Measurements from ENCODE around the gene FOXR1.
A peak's percentile ranks its signal among the peaks of the same experiment; 100 is the strongest.

FOXR1 gene

GRCh38 chr11:119029340-119030028 is 57.9 kb downstream of the FOXR1 start:
- H2AFZ ChIP-seq (ENCODE audit: low read depth, low read length), result no peak overlapping the region

GRCh38 chr11:119030029-119030328 is 58.4 kb downstream of the FOXR1 start:
- ATAC-seq (ENCODE audit: insufficient read depth, low read depth), result no peak
- H3K27ac ChIP-seq (ENCODE audit: low read length), result no peak overlapping the region

More at GRCh38 chr11:119029340-119030028, 57.9 kb downstream of the FOXR1 start:
- H3K4me1 ChIP-seq (ENCODE audit: insufficient read depth, low read length), result peaks cover 16% of the 10 kb centered on the region
- DNase-seq (no peak), ATAC-seq (ENCODE audit: insufficient read depth, low read depth) (no peak)
- no peak overlapping the region for H3K9ac ChIP-seq (ENCODE audit: low read depth, low read length)
- no peak overlapping the region for H3K27ac ChIP-seq (ENCODE audit: low read length)
- H3K79me2 ChIP-seq (ENCODE audit: insufficient read depth, low read length), result no peaks in the 10 kb centered on the region
- no peaks in the 10 kb centered on the region for H3K27me3 ChIP-seq (ENCODE audit: insufficient read depth, low read length, poor library complexity)
- no peak overlapping the region for H3K4me2 ChIP-seq (ENCODE audit: insufficient read depth, low read length)
- H3K36me3 ChIP-seq (ENCODE audit: insufficient read depth, low read length), result peaks cover 10% of the 10 kb centered on the region
- H3K4me3 ChIP-seq (ENCODE audit: low read depth in 1 of 2, low read length in 2 of 2), result no peak overlapping the region
- no peak for TF ChIP-seq CTCF (IDR thresholded peaks at IDR 0.05; ENCODE audit: borderline replicate concordance, extremely low read depth, low read length, poor library complexity, severe bottlenecking)
- TF ChIP-seq EZH2 (IDR thresholded peaks at IDR 0.05; ENCODE audit: borderline replicate concordance, low read depth, low read length, severe bottlenecking), result no peak
- no peaks in the 10 kb centered on the region for H4K20me1 ChIP-seq (ENCODE audit: insufficient read depth, low read length)
- no peaks in the 10 kb centered on the region for H3K9me3 ChIP-seq (ENCODE audit: insufficient read depth, low read length, severe bottlenecking)

GRCh38 chr11:119030329-119031047 is 58.9 kb downstream of the FOXR1 start, which contains the start of gene SLC37A4:
SLC37A4 (minus strand) TSS chr11:119030877.
- H2AFZ ChIP-seq (ENCODE audit: low read depth, low read length), result peak within 1 kb of the TSS; percentile 80
- no peaks in the 10 kb centered on the region for H3K9me3 ChIP-seq (ENCODE audit: insufficient read depth, low read length, severe bottlenecking)
- ATAC-seq (ENCODE audit: insufficient read depth, low read depth) (peak; percentile 81), DNase-seq (peak; percentile 74)
- no peaks in the 10 kb centered on the region for H3K79me2 ChIP-seq (ENCODE audit: insufficient read depth, low read length)
- H3K36me3 ChIP-seq (ENCODE audit: insufficient read depth, low read length), result no peaks in the 10 kb centered on the region
- H3K9ac ChIP-seq (ENCODE audit: low read depth, low read length), result peak within 1 kb of the TSS; percentile 32
- peak within 1 kb of the TSS in 1 of 2 experiments; percentile 53; a peak in 2 of 4 replicates for H3K4me3 ChIP-seq (ENCODE audit: low read depth in 1 of 2, low read length in 2 of 2)
- H3K27me3 ChIP-seq (ENCODE audit: insufficient read depth, low read length, poor library complexity), result no peaks in the 10 kb centered on the region
- TF ChIP-seq EZH2 (IDR thresholded peaks at IDR 0.05; ENCODE audit: borderline replicate concordance, low read depth, low read length, severe bottlenecking), result no peak
- TF ChIP-seq CTCF (IDR thresholded peaks at IDR 0.05; ENCODE audit: borderline replicate concordance, extremely low read depth, low read length, poor library complexity, severe bottlenecking), result no peak
- H3K4me2 ChIP-seq (ENCODE audit: insufficient read depth, low read length), result peak within 1 kb of the TSS; percentile 68
- peaks cover 16% of the 10 kb centered on the region for H3K4me1 ChIP-seq (ENCODE audit: insufficient read depth, low read length)
- no peak within 1 kb of the TSS for H3K27ac ChIP-seq (ENCODE audit: low read length)
- no peaks in the 10 kb centered on the region for H4K20me1 ChIP-seq (ENCODE audit: insufficient read depth, low read length)

More at GRCh38 chr11:119030029-119030328, 58.4 kb downstream of the FOXR1 start:
- Histone ChIP-seq H4K20me1 (ENCODE audit: insufficient read depth, low read length) (no peaks in the 10 kb centered on the region), H2AFZ (ENCODE audit: low read depth, low read length) (no peak overlapping the region), H3K4me3 (ENCODE audit: low read depth in 1 of 2, low read length in 2 of 2) (no peak overlapping the region), H3K27me3 (ENCODE audit: insufficient read depth, low read length, poor library complexity) (no peaks in the 10 kb centered on the region), H3K4me1 (ENCODE audit: insufficient read depth, low read length) (peaks cover 16% of the 10 kb centered on the region), H3K79me2 (ENCODE audit: insufficient read depth, low read length) (no peaks in the 10 kb centered on the region), H3K9ac (ENCODE audit: low read depth, low read length) (no peak overlapping the region), H3K4me2 (ENCODE audit: insufficient read depth, low read length) (no peak overlapping the region), H3K36me3 (ENCODE audit: insufficient read depth, low read length) (peaks cover 5% of the 10 kb centered on the region), H3K9me3 (ENCODE audit: insufficient read depth, low read length, severe bottlenecking) (no peaks in the 10 kb centered on the region)
- no peak for DNase-seq
- TF ChIP-seq CTCF (IDR thresholded peaks at IDR 0.05; ENCODE audit: borderline replicate concordance, extremely low read depth, low read length, poor library complexity, severe bottlenecking), result no peak
- no peak for TF ChIP-seq EZH2 (IDR thresholded peaks at IDR 0.05; ENCODE audit: borderline replicate concordance, low read depth, low read length, severe bottlenecking)
